Measurements from ENCODE around the gene SLC37A4. TPM values are rescaled to one million over a fixed set of nuclear protein-coding genes. Genes with fewer than 3 reads are reported as not detected.

SLC37A4 gene
- total and polyA plus RNA-seq, 12 donors: 9.2 to 38.9 (median 22.7) TPM

DNA sequence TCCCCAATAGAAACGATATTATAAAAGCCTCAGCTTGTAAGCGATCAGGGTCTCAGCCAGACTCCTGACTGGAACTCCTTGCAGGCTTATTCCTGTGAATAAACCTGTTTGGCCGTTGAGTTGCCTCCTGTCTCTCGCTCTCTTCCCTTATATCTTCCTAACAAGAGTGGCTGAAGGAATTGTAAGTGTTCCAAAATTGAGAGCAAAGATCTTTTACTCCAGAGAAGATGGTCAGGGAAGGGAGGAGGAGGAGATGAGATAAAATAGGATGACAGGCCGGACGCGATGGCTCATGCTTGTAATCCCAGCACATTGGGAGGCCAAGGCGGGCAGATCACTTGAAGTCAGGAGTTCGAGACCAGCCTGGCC lies 1.2 kb upstream of the SLC37A4 start:
- peaks cover 5 to 20% of the 10 kb centered on the region in 2 donors for H3K4me1 ChIP-seq (replicated peaks in 1 of 2)
- no peak for DNase-seq
- intact Hi-C loops (cut with DNase I): no loop called here
- H3K27ac ChIP-seq: no peak overlapping the region
- H3K9me3 ChIP-seq (replicated peaks in 1 of 3): no peaks in the 10 kb centered on the region
- peaks cover 0 to 2% of the 10 kb centered on the region in 2 donors for H3K36me3 ChIP-seq (replicated peaks in 1 of 2)
- 69 to 80% (median 74%) methylated on average over 7 to 9 of the region's 9 CpGs for WGBS, 4 donors
- TF ChIP-seq, protein P1, sequence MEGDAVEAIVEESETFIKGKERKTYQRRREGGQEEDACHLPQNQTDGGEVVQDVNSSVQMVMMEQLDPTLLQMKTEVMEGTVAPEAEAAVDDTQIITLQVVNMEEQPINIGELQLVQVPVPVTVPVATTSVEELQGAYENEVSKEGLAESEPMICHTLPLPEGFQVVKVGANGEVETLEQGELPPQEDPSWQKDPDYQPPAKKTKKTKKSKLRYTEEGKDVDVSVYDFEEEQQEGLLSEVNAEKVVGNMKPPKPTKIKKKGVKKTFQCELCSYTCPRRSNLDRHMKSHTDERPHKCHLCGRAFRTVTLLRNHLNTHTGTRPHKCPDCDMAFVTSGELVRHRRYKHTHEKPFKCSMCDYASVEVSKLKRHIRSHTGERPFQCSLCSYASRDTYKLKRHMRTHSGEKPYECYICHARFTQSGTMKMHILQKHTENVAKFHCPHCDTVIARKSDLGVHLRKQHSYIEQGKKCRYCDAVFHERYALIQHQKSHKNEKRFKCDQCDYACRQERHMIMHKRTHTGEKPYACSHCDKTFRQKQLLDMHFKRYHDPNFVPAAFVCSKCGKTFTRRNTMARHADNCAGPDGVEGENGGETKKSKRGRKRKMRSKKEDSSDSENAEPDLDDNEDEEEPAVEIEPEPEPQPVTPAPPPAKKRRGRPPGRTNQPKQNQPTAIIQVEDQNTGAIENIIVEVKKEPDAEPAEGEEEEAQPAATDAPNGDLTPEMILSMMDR (IDR thresholded peaks at IDR 0.05): no peak
- TF ChIP-seq POLR2A (IDR thresholded peaks at IDR 0.05): no peak
- no peak overlapping the region for H3K4me3 ChIP-seq
- H3K27me3 ChIP-seq: no peaks in the 10 kb centered on the region

DNA sequence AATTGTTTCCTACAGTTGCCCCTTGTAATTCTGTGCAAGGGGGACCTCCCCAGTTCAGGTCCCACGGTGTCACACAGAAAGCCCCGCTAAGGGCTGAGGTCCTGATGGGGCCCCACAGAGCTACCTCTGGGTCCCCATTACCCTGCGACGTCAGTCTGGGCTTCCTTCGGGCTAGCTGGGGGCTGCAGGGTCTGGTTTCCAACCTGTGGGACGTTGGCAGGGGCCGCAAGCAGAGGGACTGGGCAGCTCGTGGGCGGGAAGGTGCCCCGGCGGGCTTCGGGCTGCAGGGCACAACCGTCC lies 698 bp downstream of the SLC37A4 start:
- Histone ChIP-seq H3K4me1 (replicated peaks in 1 of 2) (peaks cover 5 to 20% of the 10 kb centered on the region in 2 donors), H3K27ac (peak overlapping the region in 2 of 5 donors; percentile 63 to 79), H3K27me3 (no peaks in the 10 kb centered on the region), H3K4me3 (peak overlapping the region; percentile 56 to 72 (median 64)), H3K36me3 (replicated peaks in 1 of 2) (peaks cover 0 to 11% of the 10 kb centered on the region in 2 donors), H3K9me3 (replicated peaks in 1 of 3) (no peaks in the 10 kb centered on the region)
- 4 to 10% (median 8%) methylated on average over 5 to 13 of the region's 13 CpGs for WGBS, 4 donors
- no peak for DNase-seq
- intact Hi-C loops (cut with DNase I): no loop called here
- TF ChIP-seq POLR2A (IDR thresholded peaks at IDR 0.05): no peak
- TF ChIP-seq, protein P1 (IDR thresholded peaks at IDR 0.05): no peak

GRCh38 chr11:119029340-119030028 lies 1.2 kb downstream of the SLC37A4 start:
- Histone ChIP-seq H3K4me1 (replicated peaks in 1 of 2) (peaks cover 5 to 20% of the 10 kb centered on the region in 2 donors), H3K9me3 (replicated peaks in 1 of 3) (no peaks in the 10 kb centered on the region), H3K27ac (peak overlapping the region in 2 of 5 donors; percentile 52 to 79), H3K4me3 (peak overlapping the region in 1 of 4 donors; percentile 58), H3K27me3 (no peaks in the 10 kb centered on the region), H3K36me3 (replicated peaks in 1 of 2) (peaks cover 0 to 15% of the 10 kb centered on the region in 2 donors)
- DNase-seq: peak in 2 of 7 donors; percentile 22 to 30
- intact Hi-C loops (cut with DNase I): no loop called here
- TF ChIP-seq, protein P1 (IDR thresholded peaks at IDR 0.05): no peak
- TF ChIP-seq POLR2A (IDR thresholded peaks at IDR 0.05): no peak
- 65 to 73% (median 68%) methylated on average over 10 of the region's 10 CpGs for WGBS, 4 donors

- Histone ChIP-seq H3K4me3 (no peak overlapping the region), H3K4me1 (replicated peaks in 1 of 2) (peaks cover 5 to 20% of the 10 kb centered on the region in 2 donors), H3K9me3 (replicated peaks in 1 of 3) (no peaks in the 10 kb centered on the region), H3K27ac (peak overlapping the region in 2 of 5 donors; percentile 26 to 52), H3K36me3 (replicated peaks in 1 of 2) (peaks cover 0 to 15% of the 10 kb centered on the region in 2 donors), H3K27me3 (no peaks in the 10 kb centered on the region)
- WGBS, 4 donors: 87 to 100% (median 93%) methylated on average over 1 of the region's 1 CpG
- intact Hi-C loops (cut with DNase I): no loop called here
- no peak for DNase-seq
- TF ChIP-seq POLR2A (IDR thresholded peaks at IDR 0.05): no peak
- TF ChIP-seq, protein P1 (IDR thresholded peaks at IDR 0.05): no peak
Measured at GRCh38 chr11:119029069-119029339, 1.7 kb downstream of the SLC37A4 start.
